Endothelial cell of umbilical vein (primary cell): ENCODE measurements around the gene SLC9A2.

Source experiments
- CTCF ChIP-seq, 2 donors: IDR thresholded peaks; 1 replicate in 1 of 2; 2 replicates in 1 of 2; pipeline ENCODE4 v1.5.1; 2011; ENCODE audit warnings: low read length in 2 of 2, mild to moderate bottlenecking in 2 of 2, moderate library complexity in 2 of 2, control low read depth in 1 of 2, inconsistent platforms in 1 of 2, low read depth in 1 of 2; ENCODE audit not compliant: insufficient read depth in 1 of 2; ENCODE audit errors: extremely low read depth in 1 of 2
- EZH2 ChIP-seq: IDR thresholded peaks from 2 replicates; pipeline ENCODE4 v1.6.1; 2012; ENCODE audit warnings: borderline replicate concordance, low read depth, mild to moderate bottlenecking, moderate library complexity, low read length, inconsistent platforms; ENCODE audit not compliant: severe bottlenecking
- FOS ChIP-seq: IDR thresholded peaks from 2 replicates; pipeline ENCODE4 v1.6.1; 2011; ENCODE audit warnings: mild to moderate bottlenecking, low read length, moderate library complexity, borderline replicate concordance; ENCODE audit not compliant: insufficient read depth
- GATA2 ChIP-seq: IDR thresholded peaks from 2 replicates; pipeline ENCODE4 v1.7.0; 2011; ENCODE audit warnings: low read depth, mild to moderate bottlenecking, moderate library complexity, mixed read lengths, low read length; ENCODE audit not compliant: insufficient read length, insufficient read depth
- JUN ChIP-seq: IDR thresholded peaks from 2 replicates; pipeline ENCODE4 v1.6.1; 2011; ENCODE audit warnings: borderline replicate concordance, low read depth; ENCODE audit not compliant: insufficient read length, insufficient read depth
- MYC ChIP-seq: IDR thresholded peaks from one replicate; pipeline ENCODE4 v1.6.1; 2011; ENCODE audit warnings: mild to moderate bottlenecking, low read depth, low read length
- POLR2A ChIP-seq: IDR thresholded peaks from 2 replicates; pipeline ENCODE4 v1.6.1; 2012; ENCODE audit warnings: low read depth, mild to moderate bottlenecking, control low read depth, low read length
- POLR2AphosphoS5 ChIP-seq: IDR thresholded peaks from 2 replicates; pipeline ENCODE4 v1.6.1; 2012; ENCODE audit warnings: low read depth, mild to moderate bottlenecking, control low read depth, low read length, moderate library complexity; ENCODE audit not compliant: insufficient read depth
- TF ChIP-seq, protein P1 (sequence below): IDR thresholded peaks from 2 replicates; pipeline ENCODE4 v1.6.1; 2011; ENCODE audit not compliant: insufficient read depth, insufficient read length

DNA sequence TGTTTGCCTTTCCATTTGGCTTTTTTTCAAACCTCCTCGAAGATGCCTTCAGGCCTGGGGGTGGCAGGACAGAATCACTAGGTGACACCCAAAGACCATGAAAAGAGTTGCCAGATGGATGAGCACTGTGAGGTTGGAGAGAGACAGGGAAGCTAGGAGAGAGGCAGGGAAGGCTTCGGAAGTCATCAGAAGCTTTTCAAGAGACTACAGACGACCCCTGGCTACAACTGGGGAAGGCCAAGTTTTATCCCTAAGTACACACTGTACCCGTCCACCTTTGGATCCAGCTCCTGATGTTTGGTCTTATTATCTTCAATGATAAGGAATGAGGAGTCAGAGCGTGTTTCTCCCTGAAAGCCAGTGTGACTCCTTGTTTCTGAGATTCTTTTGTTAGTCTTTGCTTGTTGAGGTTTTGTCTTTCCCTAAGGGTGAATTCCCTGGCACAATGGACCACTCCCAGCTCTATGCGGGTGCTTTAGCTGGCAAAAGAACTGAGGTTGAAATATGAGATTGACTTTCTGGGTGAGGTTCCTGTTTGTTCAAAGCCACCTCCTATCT, 33.4 kb upstream of the SLC9A2 start:
- TF ChIP-seq EZH2 (no peak), POLR2AphosphoS5 (no peak), CTCF (IDR thresholded peaks at IDR 0.05; ENCODE audit: extremely low read depth in 1 of 2, insufficient read depth in 1 of 2, low read depth in 1 of 2, low read length in 2 of 2) (no peak), POLR2A (no peak), FOS (no peak), GATA2 (no peak), JUN (no peak), MYC (no peak)
- TF ChIP-seq, protein P1, sequence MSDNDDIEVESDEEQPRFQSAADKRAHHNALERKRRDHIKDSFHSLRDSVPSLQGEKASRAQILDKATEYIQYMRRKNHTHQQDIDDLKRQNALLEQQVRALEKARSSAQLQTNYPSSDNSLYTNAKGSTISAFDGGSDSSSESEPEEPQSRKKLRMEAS: no peak
